CD4-positive, alpha-beta T cell treated with Interleukin-17A for 1 hour (primary cell): ENCODE results near the gene UBE2I.
A peak's percentile ranks its signal among the peaks of the same experiment; 100 is the strongest.

Experiments used
- DNase-seq: peaks from one replicate; pipeline ENCODE4 v3.0.0-alpha.2; 2020

The UBE2I gene

DNA sequence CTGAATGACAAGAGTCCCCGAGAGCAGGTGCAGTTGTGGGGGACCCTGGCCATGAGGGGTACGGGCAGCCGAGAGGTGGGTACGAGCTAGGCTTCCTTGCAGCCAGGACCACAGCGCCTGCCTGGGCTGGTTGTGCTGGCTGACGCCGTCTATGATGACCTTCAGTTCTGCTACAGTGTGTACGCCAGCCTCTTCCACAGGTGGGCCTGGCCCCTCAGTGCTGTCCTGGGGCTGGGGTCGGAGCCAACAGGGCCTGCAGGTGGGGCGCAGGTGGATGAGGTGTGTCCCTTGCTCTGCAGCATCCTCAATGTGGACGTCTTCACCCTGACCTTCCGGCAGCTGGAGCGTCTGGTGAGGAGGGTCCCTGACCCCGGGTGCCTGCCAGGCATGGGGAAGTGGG lies 35.1 kb downstream of the UBE2I start:
- no peak for DNase-seq

- no peak for DNase-seq
These were observed 35.7 kb downstream of the UBE2I start for GRCh38 chr16:1345087-1345486.

GRCh38 chr16:1345651-1346421 lies 36.4 kb downstream of the UBE2I start:
- DNase-seq, result no peak

DNA sequence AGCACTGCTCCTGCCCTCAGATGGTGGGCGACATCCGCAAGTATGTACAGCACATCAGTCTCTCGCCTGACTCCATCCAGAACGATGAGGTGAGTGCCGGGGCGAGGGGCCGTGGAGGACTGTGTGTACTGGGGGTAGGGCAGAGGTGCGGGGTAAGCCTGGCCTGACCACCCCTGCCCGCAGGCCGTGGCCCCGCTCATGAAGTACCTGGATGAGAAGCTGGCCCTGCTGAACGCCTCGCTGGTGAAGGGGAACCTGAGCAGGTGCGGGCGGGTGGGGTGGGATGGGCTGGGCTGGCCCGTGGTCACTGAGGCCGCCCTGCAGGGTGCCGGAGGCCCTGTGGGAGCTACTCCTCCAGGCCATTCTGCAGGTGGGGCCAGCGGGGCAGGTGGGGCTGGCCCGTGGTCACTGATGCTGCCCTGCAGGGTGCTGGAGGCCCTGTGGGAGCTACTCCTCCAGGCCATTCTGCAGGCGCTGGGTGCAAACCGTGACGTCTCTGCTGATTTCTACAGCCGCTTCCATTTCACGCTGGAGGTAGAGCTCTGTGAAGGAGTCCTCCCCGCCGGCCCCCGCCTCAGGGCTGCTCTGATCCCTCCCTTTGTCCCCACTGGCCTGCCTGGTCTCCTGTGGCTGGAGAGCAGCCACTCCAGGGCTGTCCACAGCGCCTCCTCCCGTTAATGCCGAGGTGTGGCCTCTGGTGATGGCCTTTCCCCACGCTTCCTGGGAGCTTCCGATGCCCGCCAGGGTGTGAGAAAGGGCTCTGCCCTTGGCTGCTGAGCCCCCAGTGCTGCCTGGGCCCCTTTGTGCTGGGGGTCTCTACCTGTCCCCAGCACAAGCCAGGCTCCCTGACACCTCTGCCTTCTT lies 37.2 kb downstream of the UBE2I start:
- no peak for DNase-seq

DNA sequence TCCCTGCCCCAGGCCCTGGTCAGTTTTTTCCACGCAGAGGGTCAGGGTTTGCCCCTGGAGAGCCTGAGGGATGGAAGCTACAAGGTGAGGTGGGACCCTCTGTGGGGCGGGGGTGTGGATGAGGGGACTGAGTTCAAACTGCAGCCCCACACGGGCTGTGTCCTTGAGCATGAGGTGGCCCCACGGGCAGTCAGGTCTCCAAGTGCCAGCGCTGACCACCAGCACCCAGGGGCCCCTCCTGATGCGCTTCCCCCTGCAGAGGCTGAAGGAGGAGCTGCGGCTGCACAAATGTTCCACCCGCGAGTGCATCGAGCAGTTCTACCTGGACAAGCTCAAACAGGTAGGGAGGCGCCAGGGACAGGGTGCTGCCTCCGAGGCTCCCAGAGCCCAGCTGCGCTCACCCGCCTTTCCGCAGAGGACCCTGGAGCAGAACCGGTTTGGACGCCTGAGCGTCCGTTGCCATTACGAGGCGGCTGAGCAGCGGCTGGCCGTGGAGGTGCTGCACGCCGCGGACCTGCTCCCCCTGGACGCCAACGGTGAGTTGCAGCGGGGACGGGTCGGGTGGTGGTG lies 37.9 kb downstream of the UBE2I start:
- no peak for DNase-seq

- no peak for DNase-seq
These were observed 38.5 kb downstream of the UBE2I start for GRCh38 chr16:1347962-1348361.

DNA sequence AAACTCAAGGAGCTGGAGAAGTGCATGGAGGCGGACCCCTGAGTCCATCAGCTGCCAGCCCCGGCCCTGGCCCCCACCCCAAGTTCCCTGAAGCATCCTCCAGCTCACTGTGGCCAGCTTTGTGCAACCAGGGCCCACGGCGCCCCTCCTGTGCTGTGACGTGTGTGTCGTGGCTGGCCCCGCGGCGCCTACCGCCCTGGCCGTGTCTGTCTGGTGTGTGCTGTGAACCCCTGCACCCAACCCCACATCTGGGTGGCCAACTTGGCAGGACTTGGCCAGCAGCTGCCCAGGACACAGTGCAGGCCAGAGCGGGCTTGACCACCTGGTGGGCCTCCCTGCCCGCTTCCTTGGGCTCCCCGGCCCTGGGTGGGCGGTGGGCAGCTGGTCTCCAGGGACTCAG lies 39.0 kb downstream of the UBE2I start:
- no peak for DNase-seq

- no peak for DNase-seq
These were observed 39.5 kb downstream of the UBE2I start for GRCh38 chr16:1348926-1349325.

DNA sequence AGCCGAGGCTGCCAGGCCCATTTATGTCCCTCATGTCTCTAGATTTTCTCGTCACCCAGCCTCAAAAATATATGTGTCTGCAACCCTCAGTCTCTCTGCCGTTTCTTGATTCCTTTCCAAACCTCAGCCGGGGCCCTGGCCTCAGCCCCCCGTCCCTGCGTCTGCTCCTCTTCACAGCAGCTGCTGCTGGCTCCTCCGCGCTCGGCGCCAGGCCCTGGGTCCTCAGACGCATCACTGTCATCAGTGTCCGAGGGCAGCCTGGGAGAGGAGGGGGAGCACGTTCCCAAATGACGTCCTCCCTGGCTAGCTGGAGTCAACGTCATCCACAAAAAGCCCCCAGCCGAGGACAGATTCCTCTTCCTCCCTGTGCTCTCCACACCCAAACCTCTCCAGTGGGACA lies 39.9 kb downstream of the UBE2I start:
- DNase-seq, result no peak

- no peak for DNase-seq
These were observed 40.5 kb downstream of the UBE2I start for GRCh38 chr16:1349951-1350350.

DNA sequence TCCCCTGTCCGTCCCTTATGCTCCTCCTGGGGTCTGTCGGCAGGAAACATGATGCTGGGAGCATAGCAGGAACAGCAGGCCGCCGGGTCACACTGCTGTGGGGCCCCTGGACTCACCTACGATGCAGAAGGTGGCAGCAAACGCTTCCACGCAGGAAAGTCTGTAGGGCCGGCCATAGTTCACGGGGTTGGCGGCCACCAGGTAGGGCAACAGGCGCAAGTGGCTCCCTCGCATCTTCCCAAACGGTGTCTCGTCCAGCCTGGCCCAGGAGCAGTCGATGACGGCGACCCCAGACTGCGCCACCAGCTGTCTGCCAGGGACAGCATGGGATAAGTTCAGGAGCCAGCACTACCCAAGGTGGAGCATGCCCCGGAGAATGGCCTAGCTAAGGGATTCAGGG lies 41.3 kb downstream of the UBE2I start:
- no peak for DNase-seq

DNA sequence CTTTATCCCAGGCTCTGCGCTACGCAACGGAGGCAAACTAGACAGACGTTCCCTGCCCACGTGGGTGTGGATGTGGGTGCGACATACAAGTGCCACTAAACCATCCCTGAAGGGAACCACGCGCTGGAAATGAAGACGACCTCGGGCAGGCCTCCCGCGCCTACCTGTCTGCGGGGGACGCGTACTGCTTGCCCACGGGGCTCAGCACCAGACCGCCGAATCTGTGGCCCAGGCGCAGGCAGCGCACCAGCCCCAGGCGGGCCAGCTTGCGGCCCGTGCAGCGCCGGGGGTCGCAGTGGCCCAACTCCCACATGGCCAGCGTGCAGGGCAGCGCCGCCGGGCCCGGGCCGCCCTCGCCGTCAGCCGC lies 41.8 kb downstream of the UBE2I start:
- no peak for DNase-seq

DNA sequence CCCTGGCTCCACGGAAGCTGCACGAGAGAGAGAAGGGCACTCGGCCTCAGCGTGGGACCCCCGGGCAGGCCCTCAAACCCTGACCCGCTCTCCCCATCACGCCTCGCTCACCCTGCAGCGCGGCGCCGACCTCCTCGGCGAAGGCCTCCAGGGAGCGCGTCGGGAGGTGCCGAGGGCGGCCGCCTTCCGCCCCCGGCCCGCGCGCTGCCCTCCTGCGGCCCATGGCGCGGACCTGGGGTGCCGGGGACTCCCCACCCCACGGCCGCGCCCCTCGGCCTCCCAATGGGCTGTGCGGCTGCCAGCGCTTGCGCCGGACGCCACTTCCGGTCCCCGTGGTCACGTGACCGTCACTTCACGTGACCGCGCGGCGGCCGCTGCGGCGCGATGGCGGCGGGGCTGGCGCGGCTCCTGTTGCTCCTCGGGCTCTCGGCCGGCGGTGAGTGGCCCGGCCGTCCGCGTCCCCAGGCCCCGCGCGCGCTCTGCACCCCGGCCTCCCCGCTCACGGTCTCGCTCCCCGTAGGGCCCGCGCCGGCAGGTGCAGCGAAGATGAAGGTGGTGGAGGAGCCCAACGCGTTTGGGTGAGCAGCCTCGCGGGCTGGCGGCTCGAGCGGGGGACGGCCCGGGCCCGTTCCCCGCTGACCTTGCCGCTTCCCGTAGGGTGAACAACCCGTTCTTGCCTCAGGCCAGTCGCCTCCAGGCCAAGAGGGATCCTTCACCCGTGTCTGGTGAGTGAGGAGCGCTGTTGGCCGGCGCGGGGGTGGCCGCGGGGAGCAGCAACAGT lies 42.3 kb downstream of the UBE2I start, which contains the start of the genes GNPTG and TSR3:
Gene GNPTG, plus strand, starts transcription at position 350 of the 781 bp plus-strand sequence. Its CDS starts 35 bp downstream, at position 385.
Gene TSR3, minus strand, starts transcription at position 297 of the 781 bp plus-strand sequence. Its CDS starts 74 bp downstream, at position 223.
- peak; percentile 87 for DNase-seq

DNA sequence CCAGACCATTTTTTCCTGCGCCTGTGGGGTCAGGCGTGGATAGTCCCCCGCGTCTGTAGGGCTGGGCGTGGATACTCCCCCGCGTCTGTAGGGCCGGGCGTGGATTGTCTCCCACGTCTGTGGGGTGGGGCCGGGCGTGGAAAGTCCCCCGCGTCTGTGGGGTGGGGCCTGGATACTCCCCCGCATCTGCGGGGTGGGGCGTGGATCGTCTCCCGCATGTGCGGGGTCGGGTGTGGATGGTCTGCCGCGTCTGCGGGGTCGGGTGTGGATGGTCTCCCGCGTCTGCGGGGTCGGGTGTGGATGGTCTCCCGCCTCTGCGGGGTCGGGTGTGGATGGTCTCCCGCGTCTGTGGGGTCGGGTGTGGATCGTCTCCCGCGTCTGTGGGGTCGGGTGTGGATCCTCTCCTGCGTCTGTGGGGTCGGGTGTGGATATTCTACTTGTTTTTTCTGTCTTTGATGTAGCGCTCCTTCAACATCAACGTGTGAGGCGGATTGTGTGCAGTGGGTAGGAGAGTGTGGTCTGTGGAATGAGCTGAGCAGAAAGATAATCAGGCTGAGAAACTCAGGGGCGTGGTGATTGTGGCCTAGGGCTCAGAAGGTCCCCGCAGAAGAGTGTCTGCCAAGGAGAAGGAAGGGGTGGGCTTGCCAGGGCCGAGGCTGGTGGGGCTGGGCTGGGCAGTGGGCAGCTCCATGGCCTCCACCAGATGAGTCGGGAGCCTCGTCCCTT lies 45.5 kb downstream of the UBE2I start:
- no peak for DNase-seq

DNA sequence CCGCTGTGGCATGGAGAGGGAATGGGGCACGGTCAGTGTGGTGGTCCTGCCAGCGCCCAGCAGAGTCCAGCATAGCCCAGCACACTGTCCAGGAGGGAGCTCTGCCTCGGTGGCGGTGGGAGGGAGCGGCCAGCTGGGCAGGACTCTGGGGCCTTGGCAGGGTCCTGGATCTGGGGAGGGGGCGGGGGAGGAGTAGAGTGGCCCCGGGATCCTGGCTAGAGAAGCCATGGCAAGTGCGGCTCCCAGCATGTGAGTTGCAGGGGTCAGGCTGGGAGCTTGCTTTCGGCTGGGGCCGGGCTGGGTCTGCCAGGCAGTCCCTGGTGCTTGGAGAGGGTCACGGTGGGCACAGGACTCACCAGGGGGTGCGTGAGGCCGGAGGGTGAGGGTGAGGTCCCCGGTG lies 46.2 kb downstream of the UBE2I start:
- DNase-seq, result no peak

DNA sequence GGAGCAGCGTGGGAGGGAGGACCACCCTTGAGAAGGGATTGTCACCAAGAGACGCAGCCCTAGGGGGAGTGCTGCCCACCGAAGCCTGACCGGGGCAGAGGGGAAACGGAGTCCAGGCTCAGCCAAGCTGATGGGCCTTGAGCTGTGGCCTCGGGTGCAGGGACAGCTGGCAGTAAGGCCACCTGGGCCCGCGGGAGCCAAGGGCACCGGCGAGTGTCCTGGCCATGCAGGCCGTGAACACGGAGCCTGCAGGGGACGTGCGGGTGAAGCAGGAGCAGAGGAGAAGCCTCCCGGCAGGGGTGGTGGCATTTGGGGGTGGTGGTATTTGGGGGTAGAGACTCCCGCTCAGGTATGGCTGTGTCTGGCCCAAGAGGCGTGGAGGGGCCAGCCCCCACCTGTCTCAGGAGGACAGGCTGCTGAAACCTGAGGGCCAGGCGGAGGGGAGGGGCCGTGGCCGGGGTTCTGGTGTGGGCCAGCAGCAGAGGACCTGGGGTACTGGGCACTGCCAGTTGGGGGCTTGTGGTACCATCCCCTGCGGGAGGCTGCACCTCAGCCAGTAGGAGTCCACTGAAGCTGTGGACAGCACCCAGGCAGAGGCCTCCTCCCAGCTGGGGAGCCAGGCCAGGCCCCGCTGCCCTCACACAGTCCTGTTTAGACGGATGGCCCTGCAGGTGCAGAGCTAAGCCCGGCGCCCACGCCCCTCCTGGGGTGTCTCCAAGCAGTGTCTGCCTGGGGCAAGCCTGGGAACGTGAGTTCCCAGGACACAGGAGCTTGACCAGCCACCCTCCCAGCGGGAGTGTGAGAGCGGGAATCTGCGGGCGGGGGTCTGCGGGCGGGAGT lies 46.8 kb downstream of the UBE2I start:
- DNase-seq, result no peak

GRCh38 chr16:1357906-1358566 lies 48.6 kb downstream of the UBE2I start:
- no peak for DNase-seq

GRCh38 chr16:1361685-1362360 lies 52.4 kb downstream of the UBE2I start:
- DNase-seq, result no peak

- DNase-seq, result no peak
These were observed 53.4 kb downstream of the UBE2I start for GRCh38 chr16:1362807-1363206.

GRCh38 chr16:1363501-1364041 lies 54.1 kb downstream of the UBE2I start:
- DNase-seq, result peak; percentile 69
